ENCODE results near the gene NOTCH1.

NOTCH1 gene

DNA sequence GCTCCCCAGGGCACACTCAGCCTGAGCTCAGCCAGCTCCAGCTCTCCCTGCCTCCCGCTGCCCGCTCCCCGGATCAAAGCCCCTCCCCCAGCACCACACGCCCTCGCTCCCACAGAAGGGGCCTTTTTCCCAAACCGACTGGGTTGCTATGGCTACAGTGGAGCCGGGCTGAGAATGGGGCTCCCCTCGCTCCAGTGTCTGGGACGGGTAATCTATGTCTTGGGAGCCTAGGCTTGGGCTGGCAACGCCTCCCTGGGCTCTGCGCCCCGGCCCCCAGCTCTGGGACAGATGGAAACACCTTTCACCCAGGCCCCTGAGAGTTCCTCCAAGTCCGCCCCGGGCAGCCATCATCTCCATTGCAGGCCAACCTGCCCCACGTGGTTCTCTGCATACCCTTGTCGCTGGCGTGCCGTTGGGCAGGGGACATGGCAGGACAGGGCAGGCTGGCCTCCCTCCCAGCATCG is 29.6 kb downstream of the NOTCH1 start:
- DNase-seq = no peak

GRCh38 chr9:136515276-136515675 is 30.6 kb downstream of the NOTCH1 start:
- DNase-seq = no peak

DNA sequence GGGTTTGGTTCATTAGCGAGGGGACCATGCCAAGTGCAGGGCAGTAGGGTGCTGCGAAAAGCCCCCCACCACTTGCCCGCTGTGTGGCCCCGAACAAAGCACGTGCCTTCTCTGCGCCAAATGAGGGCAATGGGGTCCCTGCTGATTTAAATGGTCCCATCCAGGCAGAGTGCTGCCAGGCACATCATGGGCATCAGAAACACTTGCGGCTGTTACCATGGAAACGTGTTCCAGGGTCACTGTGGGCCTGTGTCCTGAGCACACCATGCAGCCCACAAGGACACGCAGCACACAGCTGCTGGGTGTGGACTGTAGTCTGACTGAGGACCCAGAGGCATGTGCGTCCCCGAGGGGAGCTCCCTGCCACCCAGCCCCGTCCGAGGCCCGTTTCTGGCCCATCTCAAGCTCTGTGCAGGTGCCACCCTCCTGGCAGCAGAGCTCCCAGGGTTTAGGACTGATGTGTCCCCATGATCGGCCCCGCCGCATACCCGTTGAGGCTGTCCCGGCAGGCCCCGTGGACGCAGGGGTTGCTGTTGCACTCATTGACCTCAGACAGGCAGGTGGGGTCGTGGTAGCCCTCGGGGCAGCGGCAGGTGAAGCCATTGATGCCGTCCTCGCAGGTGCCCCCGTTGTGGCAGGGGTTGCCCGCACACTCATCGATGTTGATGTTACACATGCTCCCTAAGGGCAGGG is 31.7 kb downstream of the NOTCH1 start:
- DNase-seq = no peak

- DNase-seq = no peak
Observed at GRCh38 chr9:136513191-136513590, 32.7 kb downstream of the NOTCH1 start.

DNA sequence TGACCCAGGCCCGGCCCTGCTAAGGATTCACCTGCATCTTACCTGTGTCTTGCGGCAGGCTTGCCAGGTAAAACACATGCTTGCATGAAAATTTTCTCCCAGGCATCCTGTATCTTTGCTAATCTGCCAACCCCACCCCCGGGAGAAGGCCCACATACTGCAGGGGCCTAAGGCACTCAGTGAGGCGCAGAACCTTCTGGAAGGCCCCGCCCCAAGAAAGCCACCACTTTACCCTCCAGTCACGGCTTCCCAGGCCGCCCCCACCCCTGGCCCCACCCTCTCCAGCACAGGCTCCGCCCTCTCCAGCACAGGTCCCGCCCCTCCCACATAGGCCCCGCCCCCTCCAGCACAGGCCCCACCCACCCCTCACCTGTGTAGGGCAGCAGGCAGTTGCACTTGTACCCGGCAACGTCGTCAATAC is 33.2 kb downstream of the NOTCH1 start:
- peak; percentile 24 for DNase-seq

- DNase-seq = no peak
Observed at GRCh38 chr9:136511670-136512592, 33.9 kb downstream of the NOTCH1 start.

DNA sequence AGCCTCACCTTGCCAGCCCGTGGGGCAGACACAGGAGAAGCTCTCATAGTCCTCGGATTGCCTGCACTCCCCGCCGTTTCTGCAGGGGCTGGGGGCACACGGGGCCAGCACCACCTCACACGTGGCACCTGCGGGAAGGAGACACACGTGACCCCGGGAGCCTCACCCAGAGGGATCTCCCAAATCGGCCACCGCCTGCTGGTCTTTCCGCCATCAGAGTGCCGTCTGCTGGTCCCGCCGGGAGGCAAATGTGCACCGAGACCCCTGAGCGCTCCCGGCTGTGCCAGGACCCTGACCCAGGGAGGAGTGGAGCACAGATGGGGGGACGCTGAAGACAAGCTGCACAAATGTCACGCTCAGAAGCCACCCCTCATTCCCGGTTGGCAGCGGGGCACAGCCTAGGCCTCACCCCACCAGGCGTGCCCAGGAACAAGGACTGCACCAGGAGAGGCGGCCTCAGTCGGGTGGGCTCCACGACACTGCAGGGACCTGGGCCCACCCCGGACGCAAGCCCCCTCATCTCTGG is 34.6 kb downstream of the NOTCH1 start:
- no peak for DNase-seq

DNA sequence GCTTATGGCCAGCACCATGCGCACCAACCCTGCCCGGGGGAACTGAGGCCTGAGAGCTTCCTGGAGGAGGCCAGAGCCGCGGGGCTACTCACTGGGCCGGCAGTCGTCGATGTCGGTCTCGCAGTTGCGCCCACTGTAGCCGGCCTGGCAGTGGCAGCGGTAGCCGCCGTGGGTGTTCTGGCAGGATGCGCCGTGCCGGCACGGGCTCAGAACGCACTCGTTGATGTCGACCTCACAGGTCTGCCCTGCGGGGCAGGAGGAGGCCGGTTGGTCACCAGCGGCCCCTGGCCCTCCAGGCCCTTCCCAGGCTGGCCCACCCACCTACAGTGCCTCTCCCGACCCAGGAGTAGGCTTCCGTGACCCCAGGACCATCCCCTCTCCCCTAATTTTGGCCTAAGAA is 35.3 kb downstream of the NOTCH1 start:
- no peak for DNase-seq

GRCh38 chr9:136509549-136509948 is 36.3 kb downstream of the NOTCH1 start:
- no peak for DNase-seq

DNA sequence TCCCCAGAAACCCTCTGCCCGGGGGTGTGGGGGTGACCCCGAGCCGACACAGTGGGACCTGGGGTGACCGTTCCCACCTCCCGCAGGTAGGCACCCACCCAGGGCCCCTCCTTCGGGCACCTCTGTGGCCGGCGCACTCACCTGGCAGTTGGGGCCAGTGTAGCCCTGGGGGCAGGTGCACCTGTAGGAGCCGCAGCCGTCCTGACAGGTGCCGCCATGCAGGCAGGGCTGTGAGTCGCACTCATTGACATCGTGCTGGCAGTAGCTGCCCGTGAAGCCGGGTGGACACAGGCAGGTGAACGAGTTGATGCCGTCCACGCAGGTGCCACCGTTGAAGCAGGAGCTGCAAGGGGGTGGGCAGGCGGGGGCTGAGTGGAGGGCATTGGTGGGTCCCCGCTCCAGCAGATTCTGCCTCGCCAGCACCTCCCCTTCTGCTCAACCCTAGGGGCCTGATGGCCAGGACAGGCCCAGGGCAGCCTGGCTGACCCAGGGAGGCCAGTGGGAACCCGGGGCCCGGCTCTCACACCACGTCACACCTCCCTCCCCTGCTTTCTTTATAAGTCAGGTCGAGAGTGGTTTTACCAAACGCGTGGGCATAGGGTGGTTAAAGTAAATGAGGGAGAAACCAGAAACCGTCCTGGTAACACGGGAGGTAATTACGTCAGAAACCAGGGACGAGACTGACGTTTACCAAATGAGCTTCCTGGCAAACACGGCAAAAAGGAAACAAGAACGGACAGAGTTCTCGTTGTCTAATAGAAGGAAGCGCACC is 36.9 kb downstream of the NOTCH1 start:
- DNase-seq = peak; percentile 13

DNA sequence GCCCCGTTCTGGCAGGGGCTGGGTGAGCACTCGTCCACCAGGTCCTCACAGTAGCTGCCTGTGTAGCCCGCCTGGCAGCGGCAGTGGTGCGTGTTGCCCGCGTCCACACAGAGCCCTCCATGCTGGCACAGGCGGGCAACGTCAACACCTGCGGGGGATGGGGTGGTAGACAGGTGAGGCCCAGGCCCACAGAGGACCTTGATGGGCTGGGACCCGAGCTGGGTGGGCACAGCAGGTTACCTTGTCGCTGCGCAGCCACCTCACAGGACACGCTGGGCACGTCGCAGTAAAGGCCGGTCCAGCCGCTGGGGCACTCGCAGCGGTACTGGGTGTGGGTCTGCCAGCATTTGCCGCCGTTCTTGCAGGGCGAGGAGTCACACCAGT is 37.9 kb downstream of the NOTCH1 start:
- DNase-seq = no peak

- DNase-seq = no peak
Observed at GRCh38 chr9:136507221-136507991, 38.4 kb downstream of the NOTCH1 start.

DNA sequence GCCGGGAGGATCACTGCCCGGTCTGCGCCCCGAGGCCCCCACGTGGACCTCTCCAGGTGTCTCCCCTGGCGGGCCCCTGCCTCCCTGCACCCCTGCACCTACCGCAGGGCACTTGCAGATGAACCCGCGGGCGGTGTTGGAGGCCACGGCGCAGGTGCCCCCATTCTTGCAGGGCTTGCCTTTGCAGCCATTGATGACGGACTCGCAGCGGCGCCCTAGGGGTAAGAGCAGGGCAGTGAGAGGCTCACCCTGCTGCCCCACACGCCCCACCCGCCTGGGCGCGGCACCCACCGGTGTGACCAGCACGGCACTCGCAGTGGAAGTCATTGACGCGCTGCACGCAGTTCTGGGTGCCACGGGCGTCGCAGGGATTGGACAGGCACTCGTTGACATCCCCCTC is 39.4 kb downstream of the NOTCH1 start:
- no peak for DNase-seq

DNA sequence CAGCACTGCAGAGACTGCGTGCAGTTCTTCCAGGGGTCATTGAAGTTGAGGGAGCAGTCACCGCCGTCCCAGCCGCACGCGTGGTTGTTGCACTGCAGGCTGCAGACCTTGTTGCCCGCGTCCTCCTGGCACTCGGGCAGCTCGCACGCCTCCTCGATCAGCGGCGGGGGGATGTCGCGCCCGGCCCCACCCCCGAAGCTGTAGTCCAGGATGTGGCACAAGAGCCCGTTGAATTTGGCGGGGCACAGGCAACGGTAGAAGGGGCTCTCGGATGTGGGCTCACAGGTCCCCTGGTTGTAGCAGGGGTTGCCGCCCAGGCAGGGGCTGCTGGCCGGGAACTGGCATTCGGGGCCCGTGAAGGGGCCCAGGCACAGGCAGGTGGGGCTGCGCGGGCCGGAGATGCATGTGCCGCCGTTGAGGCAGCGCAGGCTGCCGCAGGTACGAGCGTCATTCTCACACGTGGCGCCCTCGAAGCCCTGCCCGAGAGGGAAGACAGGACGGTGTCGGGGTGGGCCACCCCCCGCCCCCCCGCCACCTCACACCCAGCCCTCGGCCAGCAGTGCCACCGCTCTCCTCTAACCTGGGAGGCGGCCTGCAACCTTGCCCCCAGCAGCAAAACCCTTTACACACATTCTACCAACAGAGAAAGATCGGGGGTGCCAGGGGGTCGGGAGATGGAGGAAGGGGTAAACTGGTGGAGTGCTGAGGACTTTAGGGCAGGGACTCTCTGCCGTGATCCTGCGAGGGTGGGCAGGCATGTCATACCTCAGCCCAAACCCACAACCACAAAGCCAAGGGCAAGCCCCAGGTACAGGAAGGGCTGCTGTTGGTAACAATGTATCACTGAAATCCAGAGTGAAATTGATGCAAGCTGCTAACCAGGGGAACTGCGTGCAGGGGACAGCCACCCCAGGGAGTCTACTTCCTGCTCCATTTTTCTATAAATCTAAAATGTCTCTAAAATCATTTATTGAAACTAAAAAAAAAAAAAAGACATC is 40.1 kb downstream of the NOTCH1 start:
- DNase-seq = no peak

- DNase-seq = no peak
Observed at GRCh38 chr9:136504512-136505348, 41.1 kb downstream of the NOTCH1 start.

GRCh38 chr9:136502940-136503550 is 42.8 kb downstream of the NOTCH1 start:
- no peak for DNase-seq

DNA sequence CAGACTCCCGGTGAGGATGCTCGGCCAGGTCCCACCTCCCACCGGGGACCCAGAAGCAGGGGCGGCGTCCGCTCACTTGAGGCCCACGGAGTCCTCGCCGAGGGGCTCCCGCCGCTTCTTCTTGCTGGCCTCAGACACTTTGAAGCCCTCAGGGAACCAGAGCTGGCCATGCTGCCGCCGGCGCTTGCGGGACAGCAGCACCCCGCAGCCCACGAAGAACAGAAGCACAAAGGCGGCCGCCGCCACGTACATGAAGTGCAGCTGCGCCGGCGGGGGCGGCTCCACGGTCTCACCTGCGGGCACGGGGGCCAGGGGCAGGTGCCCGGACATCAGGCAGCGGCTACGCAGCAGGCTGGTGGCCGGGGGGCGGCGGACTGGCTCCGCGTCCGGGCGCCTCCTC is 43.7 kb downstream of the NOTCH1 start:
- no peak for DNase-seq

- DNase-seq = no peak
Observed at GRCh38 chr9:136501686-136502085, 44.2 kb downstream of the NOTCH1 start.

Data from stimulated activated CD4-positive, alpha-beta T cell treated with anti-CD3 and anti-CD28 coated beads, Interleukin-4, amount 100 ng/mL, for 24 hours (primary cell).